Heart left ventricle (tissue), 16 donors: ENCODE measurements around the gene HSPB6. TPM values are rescaled to one million over a fixed set of nuclear protein-coding genes. Genes with fewer than 3 reads are reported as not detected.
A peak's percentile ranks its signal among the peaks of the same experiment; 100 is the strongest.

ENCODE experiments used
- ATAC-seq, 4 donors: fragments of 200-7000 bp; cut with Tn5 transposase; one replicate each; pipeline ENCODE4 v1.9.1; 2020 to 2022; ENCODE audit warnings: moderate library complexity in 4 of 4, mild to moderate bottlenecking in 3 of 4, moderate number of reproducible peaks in 1 of 4
- DNase-seq, 5 donors: peaks; one replicate each; pipeline ENCODE4 v3.0.0-alpha.2; 2020
- H3K27ac ChIP-seq, 12 donors: fragments of 200-600 bp; sonication (generic) in 4 of 12; one replicate each; pipeline versions ENCODE4 v1.5.0 to v1.8.0; 2016 to 2022; ENCODE audit warnings: mild to moderate bottlenecking in 2 of 12
- H3K27me3 ChIP-seq, 9 donors: fragments of 200-600 bp; sonication (generic) in 2 of 9; one replicate each; pipeline versions ENCODE4 v1.5.1 to v1.8.0; 2016 to 2022; ENCODE audit warnings: mild to moderate bottlenecking in 3 of 9
- H3K36me3 ChIP-seq, 9 donors: fragments of 200-600 bp; sonication (generic) in 2 of 9; one replicate each; pipeline versions ENCODE4 v1.5.0 to v1.8.0; 2018 to 2022; ENCODE audit warnings: mild to moderate bottlenecking in 2 of 9
- H3K4me1 ChIP-seq, 12 donors: fragments of 200-600 bp; sonication (generic) in 4 of 12; one replicate each; pipeline versions ENCODE4 v1.5.0 to v1.8.0; 2016 to 2022; ENCODE audit warnings: mild to moderate bottlenecking in 3 of 12
- H3K4me3 ChIP-seq, 12 donors: fragments of 200-600 bp; sonication (generic) in 4 of 12; one replicate each; pipeline versions ENCODE4 v1.5.0 to v1.8.0; 2017 to 2022; ENCODE audit warnings: mild to moderate bottlenecking in 9 of 12, moderate library complexity in 4 of 12
- H3K9me3 ChIP-seq, 12 donors: fragments of 200-600 bp; sonication (generic) in 4 of 12; one replicate each; pipeline versions ENCODE4 v1.5.0 to v1.8.0; 2016 to 2022; ENCODE audit warnings: mild to moderate bottlenecking in 1 of 12
- POLR2A ChIP-seq, 2 donors: fragments of 450-650 bp; IDR thresholded peaks; one replicate each; pipeline ENCODE4 v1.6.1; 2017; ENCODE audit warnings: antibody characterized with exemption in 2 of 2, mild to moderate bottlenecking in 2 of 2, moderate library complexity in 2 of 2
- WGBS, 4 donors: extraction: QIAGEN DNeasy Blood & Tissue Kit in 2 of 4; methylation state at CpG; one replicate each; pipeline versions ENCODE4 v1.1.5 to v1.1.7; 2013 to 2018; 5-methylcytosine and 5-hydroxymethylcytosine counted together
- intact Hi-C, 10 donors: fragments of 100-400 bp; cut with DNase I; formaldehyde crosslinking; loops; one replicate each; pipeline versions ENCODE4 v1.11.1 to v1.14.2; 2022
- polyA plus RNA-seq, 2 donors: library from polyadenylated mRNA; stranded (reverse); fragments of 200-250 nt; gene quantifications; one replicate each; pipeline ENCODE4 v1.2.3, GENCODE V29; 2013
- total RNA-seq, 9 donors: library from RNA; depleted of rRNA in 2 of 9; stranded (reverse); fragments of >200 nt in 2 of 9; fragmentation: NEBNext Ultra II Directional in 3 of 9; extraction: Animal tissue kit (Norgen Biotek cat#: 25700) in 3 of 9; gene quantifications; one replicate each; pipeline versions ENCODE4 v1.1.0 to v1.2.4, GENCODE V29; 2016 to 2023
- TF ChIP-seq, protein P1 (sequence below), 12 donors: fragments of 200-600 bp; sonication (generic) in 4 of 12; IDR thresholded peaks; one replicate each; pipeline versions ENCODE4 v1.5.0 to v1.8.0; 2018 to 2022; ENCODE audit warnings: antibody characterized with exemption in 12 of 12, mild to moderate bottlenecking in 5 of 12
- donor health status: ischemic (EF 13 %, LVEDD 7.1; RV severe dilation, severe dysfunction).
- donor health status: healthy with polysubstance abuse.
- donor health status: DM: no; HTN: yes; CAD: no.
- donor health status: DM: no; HTN: no; CAD: no.
- donor health status: ischemic (EF 25% LVEDD 6.9; RV normal size, moderate dysfunction).
- donor health status: ischemic (EF 25% LVEDD 5.7; RV mildly dilated, moderate dysfunction).
- donor health status: healthy.
- donor health status: DM: yes; HTN: yes; CAD: no.
- donor health status: ischemic (EF 35%, LVEDD 5.7; RV mildly dilated, moderate dysfunction).
- donor health status: nonischemic (EF 11% LVEDD 7.7; RV severe dilation, severe dysfunction).
- donor health status: DM: yes; HTN: yes; CAD: no.
- donor health status: PGD.
- donor health status: ischemic (EF 29% LVEDD 5.4; RV normal size, mild dysfunction).
- donor health status: nonischemic (EF 23%, LVEDD 6.1; RV moderate dilation, normal function).

HSPB6 gene
- total and polyA plus RNA-seq, 11 donors: 156 to 1,012 (median 585) TPM

GRCh38 chr19:35718345-35719041 lies 38.3 kb downstream of the HSPB6 start:
- H3K27me3 ChIP-seq: no peaks in the 10 kb centered on the region
- peaks cover 3 to 39% (median 22%) of the 10 kb centered on the region in 12 donors for H3K4me1 ChIP-seq
- H3K36me3 ChIP-seq: peaks cover under 1 to 40% (median 28%) of the 10 kb centered on the region in 9 donors
- ATAC-seq: no peak
- peak overlapping the region; percentile 55 to 98 (median 88) for H3K27ac ChIP-seq
- H3K4me3 ChIP-seq: peak overlapping the region; percentile 67 to 100 (median 84)
- H3K9me3 ChIP-seq: no peaks in the 10 kb centered on the region
- TF ChIP-seq, protein P1, sequence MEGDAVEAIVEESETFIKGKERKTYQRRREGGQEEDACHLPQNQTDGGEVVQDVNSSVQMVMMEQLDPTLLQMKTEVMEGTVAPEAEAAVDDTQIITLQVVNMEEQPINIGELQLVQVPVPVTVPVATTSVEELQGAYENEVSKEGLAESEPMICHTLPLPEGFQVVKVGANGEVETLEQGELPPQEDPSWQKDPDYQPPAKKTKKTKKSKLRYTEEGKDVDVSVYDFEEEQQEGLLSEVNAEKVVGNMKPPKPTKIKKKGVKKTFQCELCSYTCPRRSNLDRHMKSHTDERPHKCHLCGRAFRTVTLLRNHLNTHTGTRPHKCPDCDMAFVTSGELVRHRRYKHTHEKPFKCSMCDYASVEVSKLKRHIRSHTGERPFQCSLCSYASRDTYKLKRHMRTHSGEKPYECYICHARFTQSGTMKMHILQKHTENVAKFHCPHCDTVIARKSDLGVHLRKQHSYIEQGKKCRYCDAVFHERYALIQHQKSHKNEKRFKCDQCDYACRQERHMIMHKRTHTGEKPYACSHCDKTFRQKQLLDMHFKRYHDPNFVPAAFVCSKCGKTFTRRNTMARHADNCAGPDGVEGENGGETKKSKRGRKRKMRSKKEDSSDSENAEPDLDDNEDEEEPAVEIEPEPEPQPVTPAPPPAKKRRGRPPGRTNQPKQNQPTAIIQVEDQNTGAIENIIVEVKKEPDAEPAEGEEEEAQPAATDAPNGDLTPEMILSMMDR (IDR thresholded peaks at IDR 0.05): no peak
- TF ChIP-seq POLR2A (IDR thresholded peaks at IDR 0.05): no peak
- peak in 4 of 5 donors; percentile 56 to 82 (median 62) for DNase-seq
- 1 to 2% (median 1%) methylated on average over 13 to 42 of the region's 42 CpGs for WGBS, 4 donors
- intact Hi-C loops: loop anchor here in 4 of 10 donors (5.0 to 10.0 kb wide), 5 partner anchors 171 to 454 kb away; partner anchors contain the start of genes TMEM147 (in 4 of the 4), LRFN3 (in 2 of the 4), FFAR3 (in 1 of the 4) and USF2 (in 1 of the 4)

DNA sequence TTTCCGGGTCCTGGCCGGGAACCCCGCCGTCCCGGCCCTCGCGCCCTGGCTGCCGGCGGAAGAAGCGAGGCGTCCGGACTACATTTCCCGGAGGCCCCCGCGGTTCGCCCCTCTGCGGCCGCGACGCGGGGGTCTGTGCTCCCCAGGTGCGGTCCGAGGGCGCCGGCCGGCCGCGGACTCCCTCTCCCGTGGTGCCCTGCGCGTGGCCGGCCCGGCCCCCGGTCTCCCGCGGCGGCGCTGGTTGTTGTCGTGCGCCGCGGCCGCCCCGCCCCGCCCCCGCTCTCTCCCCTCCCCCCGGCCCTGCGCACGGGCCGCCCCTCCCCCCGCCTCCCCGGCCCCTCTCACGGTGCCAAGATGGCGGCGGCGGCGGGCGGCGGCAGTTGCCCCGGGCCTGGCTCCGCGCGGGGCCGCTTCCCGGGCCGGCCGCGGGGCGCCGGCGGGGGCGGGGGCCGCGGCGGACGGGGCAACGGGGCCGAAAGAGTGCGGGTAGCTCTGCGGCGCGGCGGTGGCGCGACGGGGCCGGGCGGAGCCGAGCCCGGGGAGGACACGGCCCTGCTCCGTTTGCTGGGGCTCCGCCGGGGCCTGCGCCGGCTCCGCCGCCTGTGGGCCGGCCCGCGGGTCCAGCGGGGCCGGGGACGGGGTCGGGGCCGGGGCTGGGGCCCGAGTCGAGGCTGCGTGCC lies 39.0 kb downstream of the HSPB6 start, which contains the start of gene KMT2B:
TSS of gene KMT2B (plus strand) at position 339 of the 680 bp plus-strand sequence. CDS start at position 355, 16 bp downstream.
- Histone ChIP-seq H3K27ac (peak within 1 kb of the TSS; percentile 87 to 98 (median 93)), H3K9me3 (no peaks in the 10 kb centered on the region), H3K4me3 (peak within 1 kb of the TSS; percentile 67 to 100 (median 88)), H3K36me3 (peaks cover 0 to 33% (median 21%) of the 10 kb centered on the region in 9 donors), H3K27me3 (no peaks in the 10 kb centered on the region), H3K4me1 (peaks cover 3 to 39% (median 22%) of the 10 kb centered on the region in 12 donors)
- TF ChIP-seq, protein P1 (IDR thresholded peaks at IDR 0.05): no peak
- peak in 1 of 2 donors; percentile 16 for TF ChIP-seq POLR2A (IDR thresholded peaks at IDR 0.05)
- intact Hi-C loops: loop anchor here (1.0 to 10.0 kb wide), 17 partner anchors 15 to 453 kb away; partner anchors contain the start of genes TMEM147 (in 6 of the 10), LRFN3 (in 2 of the 10), PSENEN (in 2 of the 10) and U2AF1L4 (in 2 of the 10)
- DNase-seq (peak in 1 of 5 donors; percentile 98), ATAC-seq (peak in 3 of 4 donors; percentile 36 to 80 (median 80))
- 1% methylated on average over 40 to 107 of the region's 109 CpGs for WGBS, 4 donors

DNA sequence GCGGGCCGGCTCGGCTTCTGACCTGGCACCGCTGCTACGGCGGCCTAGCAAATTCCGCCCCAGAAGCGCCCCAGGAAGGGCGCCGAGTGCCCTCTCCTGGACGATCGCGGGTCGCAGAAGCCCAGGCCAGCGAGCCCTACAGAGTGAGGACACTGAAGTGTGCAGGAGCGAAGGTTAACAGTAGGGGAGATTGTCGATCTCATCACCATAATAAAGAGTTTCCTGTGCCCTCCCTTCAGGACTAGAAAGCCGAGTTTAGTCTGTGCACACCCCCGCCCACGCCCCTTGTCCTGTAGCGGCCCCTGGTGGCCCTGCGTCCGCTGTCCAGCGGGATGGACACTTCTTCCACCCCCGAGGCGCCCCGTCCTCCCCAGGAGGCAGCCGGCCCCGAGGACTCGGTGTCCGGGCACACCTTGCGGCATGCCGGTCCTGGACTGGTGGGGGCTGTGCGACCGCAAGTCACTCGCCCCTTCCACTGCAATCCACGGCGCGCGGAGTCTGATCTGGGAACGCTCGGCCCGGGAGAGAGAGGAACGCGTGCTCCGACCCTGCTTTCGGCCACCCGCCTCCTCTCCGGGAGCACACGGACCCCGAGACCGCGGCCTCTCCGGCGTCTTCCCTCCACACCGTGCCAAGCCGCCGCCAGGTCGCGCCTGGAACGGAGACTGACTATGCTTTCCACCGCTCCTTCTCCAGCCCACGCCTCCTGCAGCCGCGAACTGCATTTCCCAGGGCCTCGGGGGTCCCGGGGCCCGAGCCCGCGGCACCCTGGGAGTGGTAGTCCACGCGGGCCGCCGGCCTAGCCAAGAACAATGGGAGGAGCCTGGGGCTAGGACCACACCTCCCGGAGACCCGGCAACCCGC lies 39.8 kb downstream of the HSPB6 start:
- TF ChIP-seq, protein P1 (IDR thresholded peaks at IDR 0.05): peak; percentile 86 to 98 (median 91)
- peak in 1 of 2 donors; percentile 45 for TF ChIP-seq POLR2A (IDR thresholded peaks at IDR 0.05)
- peak overlapping the region; percentile 87 to 98 (median 92) for H3K27ac ChIP-seq
- no peaks in the 10 kb centered on the region for H3K9me3 ChIP-seq
- intact Hi-C loops: loop anchor here (1.0 to 10.0 kb wide), 18 partner anchors 14 to 452 kb away; partner anchors contain the start of genes TMEM147 (in 6 of the 10), LRFN3 (in 2 of the 10), PSENEN (in 2 of the 10) and U2AF1L4 (in 2 of the 10)
- WGBS, 4 donors: 0% methylated on average over 47 to 77 of the region's 77 CpGs
- peaks cover 0 to 25% (median 13%) of the 10 kb centered on the region in 9 donors for H3K36me3 ChIP-seq
- peak overlapping the region; percentile 66 to 100 (median 88) for H3K4me3 ChIP-seq
- peaks cover 3 to 39% (median 22%) of the 10 kb centered on the region in 12 donors for H3K4me1 ChIP-seq
- ATAC-seq (peak; percentile 93 to 96 (median 95)), DNase-seq (peak; percentile 90 to 98 (median 96))
- H3K27me3 ChIP-seq: no peaks in the 10 kb centered on the region
